AML-193 (cell line): Measurements from ENCODE around the gene PLEKHH2.
"Not testable (repeated sequence)": the region's sequence is repeated elsewhere in the genome, so short reads cannot be mapped to it uniquely, and the experiment has no call there.

ENCODE experiments used
- DNase-seq, 2 experiments: peaks; one replicate each; lab custom pipeline; 2025; lab: John Stamatoyannopoulos, UW

PLEKHH2 gene

GRCh38 chr2:43637030-43637803, at the start of gene PLEKHH2:
TSS of gene PLEKHH2 (plus strand) at chr2:43637260. CDS start at chr2:43644674, 7,414 bp downstream.
- DNase-seq = peak; percentile 14 to 31

GRCh38 chr2:43592443-43592842, 44.6 kb upstream of the PLEKHH2 start:
- no peak for DNase-seq

- DNase-seq = no peak
Observed at GRCh38 chr2:43593254-43593653, 43.8 kb upstream of the PLEKHH2 start.

- no peak for DNase-seq
Observed at GRCh38 chr2:43594875-43595274, 42.2 kb upstream of the PLEKHH2 start.

- peak; percentile 95 for DNase-seq
Observed at GRCh38 chr2:43595603-43596412, 41.3 kb upstream of the PLEKHH2 start, which contains the start of gene THADA. TSS of gene THADA (minus strand) at chr2:43596038. CDS start at chr2:43592392, 3,646 bp downstream.

- DNase-seq = not testable (repeated sequence)
Observed at GRCh38 chr2:43600596-43600995, 36.5 kb upstream of the PLEKHH2 start.

GRCh38 chr2:43604674-43605073, 32.4 kb upstream of the PLEKHH2 start:
- DNase-seq = no peak

- peak; percentile 57 to 66 for DNase-seq
Observed at GRCh38 chr2:43605079-43605655, 31.9 kb upstream of the PLEKHH2 start.

GRCh38 chr2:43605851-43606250, 31.2 kb upstream of the PLEKHH2 start:
- no peak for DNase-seq

GRCh38 chr2:43609290-43609918, 27.7 kb upstream of the PLEKHH2 start:
- peak; percentile 40 to 54 for DNase-seq

GRCh38 chr2:43610361-43610760, 26.7 kb upstream of the PLEKHH2 start:
- DNase-seq = no peak

- peak; percentile 60 to 68 for DNase-seq
Observed at GRCh38 chr2:43611987-43612894, 24.8 kb upstream of the PLEKHH2 start.

- no peak for DNase-seq
Observed at GRCh38 chr2:43612944-43613343, 24.1 kb upstream of the PLEKHH2 start.

- DNase-seq = no peak
Observed at GRCh38 chr2:43616967-43617680, 19.9 kb upstream of the PLEKHH2 start.

GRCh38 chr2:43619511-43619910, 17.5 kb upstream of the PLEKHH2 start:
- DNase-seq = no peak

GRCh38 chr2:43622931-43623451, 14.1 kb upstream of the PLEKHH2 start:
- no peak for DNase-seq

GRCh38 chr2:43631618-43632317, 5.3 kb upstream of the PLEKHH2 start:
- DNase-seq = no peak

GRCh38 chr2:43634604-43635306, 2.3 kb upstream of the PLEKHH2 start:
- no peak for DNase-seq

- not testable (repeated sequence) for DNase-seq
Observed at GRCh38 chr2:43636153-43636552, 907 bp upstream of the PLEKHH2 start.
